NCI-H2107 treated with DMSO at 0.1 percent for 48 hours (cell line): ENCODE measurements around the gene ZNF277.
"Not testable (repeated sequence)": the region's sequence is repeated elsewhere in the genome, so short reads cannot be mapped to it uniquely, and the experiment has no call there.

ENCODE experiments used
- DNase-seq: peaks from one replicate; lab custom pipeline; 2025; ENCODE audit not compliant: unreplicated experiment; lab: John Stamatoyannopoulos, UW

ZNF277 gene

GRCh38 chr7:112288301-112288700 is 81.8 kb downstream of the ZNF277 start:
- no peak for DNase-seq

GRCh38 chr7:112290065-112290464 is 83.6 kb downstream of the ZNF277 start:
- DNase-seq = no peak

DNA sequence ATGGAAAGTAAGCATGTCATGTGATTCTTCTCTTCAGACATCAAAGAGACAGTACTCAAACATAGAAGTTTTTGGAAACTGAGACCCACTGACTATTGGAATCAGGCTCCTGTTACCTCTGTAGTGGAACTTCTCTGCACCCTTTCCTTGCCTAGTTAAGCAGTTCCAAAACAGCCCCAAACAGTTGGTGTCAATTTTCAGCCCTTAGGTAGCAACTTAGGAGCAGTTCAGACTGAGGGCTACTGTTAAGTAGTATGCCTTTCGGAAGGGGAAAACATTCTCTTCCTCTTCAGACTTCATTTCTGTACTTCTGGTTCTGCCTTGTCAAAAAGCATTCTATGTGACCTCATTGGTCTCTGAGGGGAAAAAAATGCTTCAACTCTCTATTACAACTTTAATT is 85.7 kb downstream of the ZNF277 start:
- DNase-seq = no peak

GRCh38 chr7:112293416-112293815 is 86.9 kb downstream of the ZNF277 start:
- DNase-seq = no peak

- no peak for DNase-seq
These were observed 89.9 kb downstream of the ZNF277 start for GRCh38 chr7:112296432-112296831.

GRCh38 chr7:112297681-112298080 is 91.2 kb downstream of the ZNF277 start:
- no peak for DNase-seq

DNA sequence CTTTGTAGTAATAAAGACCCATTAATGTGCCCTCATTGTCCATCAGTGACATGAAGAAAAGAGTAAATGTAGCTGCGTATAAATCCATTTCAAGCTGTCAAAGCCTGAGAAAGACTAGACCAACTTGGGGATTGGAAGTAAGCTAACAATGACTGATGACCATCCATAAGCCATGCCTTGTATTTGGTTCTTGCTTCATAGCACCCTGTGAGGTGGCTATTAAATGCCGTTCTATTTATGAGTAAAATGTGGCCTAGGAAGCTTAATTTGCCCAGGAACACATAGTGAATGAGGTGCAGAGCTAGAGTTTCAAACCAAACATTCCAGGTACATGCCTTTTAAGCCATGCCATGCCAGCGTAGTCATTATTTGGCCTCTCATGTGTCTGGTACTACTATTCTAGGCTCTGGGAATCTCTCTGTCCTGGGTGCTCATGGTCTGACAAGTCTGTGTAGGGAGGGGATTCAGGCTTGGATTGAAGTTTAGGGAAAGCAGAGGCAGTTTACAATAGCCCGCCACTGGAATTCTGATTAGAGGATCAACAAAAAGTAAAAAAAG is 92.1 kb downstream of the ZNF277 start:
- DNase-seq = no peak

DNA sequence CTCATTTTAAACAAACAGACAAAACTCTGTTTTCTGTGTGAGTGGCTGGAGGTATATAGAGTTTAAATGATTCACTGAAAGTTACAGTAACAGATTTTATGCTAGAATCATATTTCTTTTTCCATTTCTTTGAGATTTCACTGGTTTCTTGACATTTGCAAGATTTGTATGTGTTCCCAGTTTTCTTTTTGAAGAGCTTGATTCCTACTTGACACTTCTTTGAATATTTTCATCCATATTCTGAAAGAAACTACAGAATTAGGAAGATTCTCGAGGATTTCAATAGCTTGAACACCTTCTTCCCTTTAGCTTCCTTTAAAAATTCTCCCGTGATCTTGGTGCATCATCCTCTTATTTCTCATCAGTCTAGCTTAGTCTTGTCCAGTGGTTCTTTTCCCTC is 93.6 kb downstream of the ZNF277 start:
- no peak for DNase-seq

DNA sequence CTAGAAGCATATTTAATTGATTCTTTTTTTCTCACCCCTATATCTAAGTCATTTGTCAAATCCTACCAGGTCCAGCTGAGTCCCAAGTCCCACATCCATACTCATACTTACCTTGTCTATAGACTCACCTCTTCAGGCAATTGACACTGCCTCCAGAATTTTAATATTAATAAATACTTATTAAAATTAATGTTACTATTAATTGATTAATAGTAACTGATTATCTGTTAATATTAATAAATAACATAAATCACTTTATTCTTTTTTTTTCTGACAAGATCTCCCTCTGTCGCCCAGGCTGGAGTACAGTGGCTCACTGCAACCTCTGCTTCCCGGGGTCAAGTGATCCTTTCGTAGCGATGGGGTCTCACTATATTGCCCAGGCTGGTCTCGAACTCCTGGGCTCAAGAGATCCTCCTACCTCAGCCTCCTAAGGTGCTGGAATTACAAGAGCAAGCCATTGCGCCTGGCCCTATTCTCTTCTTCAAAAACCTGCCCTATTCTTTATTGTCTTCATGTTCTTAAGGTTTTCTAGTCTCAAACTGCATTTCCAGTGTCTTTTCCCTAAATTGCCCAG is 94.4 kb downstream of the ZNF277 start:
- DNase-seq = no peak

DNA sequence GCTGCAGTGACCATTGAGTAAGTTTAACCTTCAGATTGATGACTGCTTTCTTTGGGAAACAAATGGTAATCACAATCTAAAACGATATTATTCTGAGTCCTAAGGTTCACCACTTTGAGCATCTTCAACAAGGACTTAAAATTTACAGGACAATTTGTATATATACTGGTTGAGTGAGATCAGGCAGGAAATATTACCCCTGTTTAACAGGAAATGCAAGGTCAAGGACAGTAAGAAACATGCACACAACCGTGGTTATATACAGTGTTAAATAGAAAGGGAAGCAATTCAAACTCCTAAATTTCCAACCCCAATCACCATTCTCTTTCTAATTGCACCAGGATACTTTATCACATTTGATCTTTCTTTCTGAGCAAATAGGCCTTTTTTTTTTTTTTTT is 96.1 kb downstream of the ZNF277 start:
- DNase-seq = no peak

DNA sequence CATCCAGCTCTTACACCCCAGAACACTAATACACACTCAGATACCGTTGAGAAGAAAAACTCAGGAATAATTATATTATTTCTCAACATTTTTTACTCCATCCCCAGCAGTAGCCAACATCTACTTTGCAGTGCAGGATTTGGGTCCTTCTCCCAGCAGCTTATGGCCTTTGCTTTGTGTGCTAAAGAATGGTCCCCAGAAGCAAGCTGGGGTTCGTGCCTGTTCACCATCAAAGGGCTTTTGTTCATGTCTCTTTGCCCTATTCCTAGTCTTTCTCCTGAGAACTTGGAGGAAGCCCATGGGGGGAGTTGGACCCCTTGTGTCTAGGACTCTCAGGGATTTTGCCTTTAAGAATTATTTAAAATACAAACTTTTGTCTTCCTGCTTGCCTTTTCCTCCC is 100.4 kb downstream of the ZNF277 start:
- DNase-seq = no peak

DNA sequence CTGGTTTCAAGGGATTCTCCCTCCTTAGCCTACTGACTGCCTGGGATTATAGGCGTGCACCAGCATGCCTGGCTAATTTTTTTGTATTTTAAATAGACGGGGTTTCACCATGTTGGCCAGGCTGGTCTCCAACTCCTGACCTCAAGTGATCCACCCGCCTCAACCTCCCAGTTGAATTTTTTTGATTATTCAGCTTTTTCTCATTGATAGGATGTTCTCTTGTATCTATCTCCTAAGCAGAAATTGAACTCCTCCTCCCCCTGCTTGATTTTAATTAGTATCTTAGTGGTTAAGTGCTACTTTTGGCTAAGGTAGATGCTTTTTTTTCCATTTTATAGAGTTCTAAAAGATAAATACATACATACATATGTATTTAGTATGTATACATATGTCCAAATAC is 101.0 kb downstream of the ZNF277 start:
- no peak for DNase-seq

DNA sequence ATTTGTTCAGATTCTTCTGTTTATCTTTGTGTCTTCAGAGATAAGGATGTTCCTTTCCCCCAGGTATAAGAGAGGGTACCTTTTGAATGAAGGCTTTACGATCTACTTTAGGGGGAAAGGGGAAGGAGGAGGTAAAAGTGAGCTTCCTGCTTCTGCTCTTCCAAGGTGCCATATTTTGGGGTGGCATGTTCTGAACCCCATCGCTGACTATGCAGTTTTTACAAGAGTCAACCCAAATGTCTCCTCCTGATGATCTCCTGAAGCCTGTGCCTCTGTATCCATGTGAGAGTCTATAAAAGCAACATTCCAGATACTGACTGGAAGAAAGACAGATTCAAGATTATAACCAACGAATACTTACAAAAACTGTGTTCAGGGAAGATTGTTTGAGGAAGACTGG is 102.5 kb downstream of the ZNF277 start:
- DNase-seq = no peak

- not testable (repeated sequence) for DNase-seq
These were observed 110.3 kb downstream of the ZNF277 start for GRCh38 chr7:112316803-112317202.

DNA sequence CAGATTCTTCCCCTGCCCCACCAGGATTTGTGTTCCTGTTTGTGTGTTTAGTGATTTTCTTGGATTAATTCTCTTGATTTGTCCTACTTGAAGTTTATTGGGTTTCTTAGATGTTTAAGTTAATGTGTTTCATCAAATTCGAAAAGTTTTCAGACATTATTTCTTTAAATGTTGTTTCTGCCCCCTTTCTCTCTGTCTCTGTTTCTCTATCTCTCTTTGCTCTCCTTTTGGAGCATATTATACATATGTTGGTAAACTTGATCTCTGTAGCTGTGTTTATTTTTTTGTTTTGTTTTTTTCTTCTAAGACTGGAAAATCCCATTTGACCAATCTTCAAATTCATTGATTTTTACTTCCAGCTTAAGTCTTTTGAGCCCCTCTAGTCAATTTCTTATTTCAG is 115.6 kb downstream of the ZNF277 start:
- DNase-seq = no peak

- no peak for DNase-seq
These were observed 121.1 kb downstream of the ZNF277 start for GRCh38 chr7:112327566-112327965.

DNA sequence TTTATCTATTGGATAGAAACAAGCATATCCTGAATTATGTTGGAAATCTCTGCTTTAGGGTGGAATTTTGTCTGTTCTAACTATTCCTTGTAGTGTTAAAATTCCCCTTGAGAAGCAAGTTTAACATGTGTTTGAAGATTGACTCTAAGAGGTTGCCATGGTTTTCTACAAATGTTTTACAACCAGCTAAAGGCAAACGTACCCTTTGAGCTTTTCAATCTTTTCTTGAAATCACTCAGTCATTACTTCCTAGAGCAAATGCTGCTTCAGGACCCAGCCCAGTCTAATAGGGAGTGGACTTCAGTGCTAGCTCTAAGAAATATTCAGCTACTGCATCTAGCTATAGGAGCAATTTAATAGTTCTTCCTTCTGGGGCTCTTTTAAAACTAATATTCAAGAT is 125.0 kb downstream of the ZNF277 start:
- DNase-seq = no peak

- no peak for DNase-seq
These were observed 127.9 kb downstream of the ZNF277 start for GRCh38 chr7:112334366-112334765.

- no peak for DNase-seq
These were observed 129.8 kb downstream of the ZNF277 start for GRCh38 chr7:112336261-112336660.

DNA sequence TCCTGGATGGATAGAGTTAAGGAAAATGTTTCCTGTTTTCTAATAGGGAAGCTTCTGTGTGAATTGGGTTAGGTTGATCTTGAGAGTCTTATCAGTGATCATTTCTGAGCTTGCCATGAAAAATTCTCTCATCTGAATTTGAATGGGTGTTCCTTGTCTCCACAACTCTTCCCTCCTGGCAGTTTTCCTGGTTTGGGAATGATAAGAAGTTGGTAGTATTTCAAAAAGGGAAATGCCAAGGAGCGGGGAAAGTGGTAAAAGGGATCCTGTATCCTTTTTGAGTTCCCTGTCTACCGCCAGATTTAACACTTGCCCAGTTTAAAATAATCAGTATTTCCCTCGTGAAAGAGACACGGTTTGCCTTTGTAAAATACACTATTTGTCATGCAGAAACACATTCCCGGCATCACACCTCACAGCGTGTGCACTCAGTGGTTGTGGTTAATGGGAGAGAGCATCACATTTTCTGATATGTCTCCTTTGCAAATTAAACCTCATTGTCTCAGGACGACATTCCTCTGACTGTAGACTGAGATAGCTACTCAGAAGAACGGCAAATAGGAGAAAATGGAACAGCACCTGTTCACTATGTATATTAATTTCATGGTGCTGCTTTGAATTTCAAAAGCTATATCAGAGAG is 130.6 kb downstream of the ZNF277 start:
- DNase-seq = no peak

- DNase-seq = no peak
These were observed 131.4 kb downstream of the ZNF277 start for GRCh38 chr7:112337892-112338291.

- DNase-seq = no peak
These were observed 132.3 kb downstream of the ZNF277 start for GRCh38 chr7:112338786-112339185.

DNA sequence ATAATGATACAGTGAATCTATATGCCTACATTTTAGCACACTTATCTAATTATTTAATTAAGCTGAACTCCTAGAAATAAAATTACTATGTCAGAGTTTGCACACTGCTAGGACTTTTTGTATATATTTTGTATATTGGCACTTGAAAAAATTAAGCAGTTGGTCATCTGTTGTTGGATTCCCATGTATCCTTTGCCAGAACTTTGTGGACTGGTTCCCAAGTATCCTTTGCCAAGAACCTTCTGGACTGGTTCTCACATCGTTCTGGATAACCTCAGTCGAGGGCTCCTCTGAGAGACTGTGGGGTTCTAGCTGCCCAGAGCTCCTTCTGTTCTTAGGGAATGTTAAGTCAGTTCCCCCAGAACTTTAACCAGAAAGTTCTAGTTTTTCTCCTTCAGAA is 135.0 kb downstream of the ZNF277 start:
- DNase-seq = no peak
